ENCODE results near the gene NR1H4.

DNA sequence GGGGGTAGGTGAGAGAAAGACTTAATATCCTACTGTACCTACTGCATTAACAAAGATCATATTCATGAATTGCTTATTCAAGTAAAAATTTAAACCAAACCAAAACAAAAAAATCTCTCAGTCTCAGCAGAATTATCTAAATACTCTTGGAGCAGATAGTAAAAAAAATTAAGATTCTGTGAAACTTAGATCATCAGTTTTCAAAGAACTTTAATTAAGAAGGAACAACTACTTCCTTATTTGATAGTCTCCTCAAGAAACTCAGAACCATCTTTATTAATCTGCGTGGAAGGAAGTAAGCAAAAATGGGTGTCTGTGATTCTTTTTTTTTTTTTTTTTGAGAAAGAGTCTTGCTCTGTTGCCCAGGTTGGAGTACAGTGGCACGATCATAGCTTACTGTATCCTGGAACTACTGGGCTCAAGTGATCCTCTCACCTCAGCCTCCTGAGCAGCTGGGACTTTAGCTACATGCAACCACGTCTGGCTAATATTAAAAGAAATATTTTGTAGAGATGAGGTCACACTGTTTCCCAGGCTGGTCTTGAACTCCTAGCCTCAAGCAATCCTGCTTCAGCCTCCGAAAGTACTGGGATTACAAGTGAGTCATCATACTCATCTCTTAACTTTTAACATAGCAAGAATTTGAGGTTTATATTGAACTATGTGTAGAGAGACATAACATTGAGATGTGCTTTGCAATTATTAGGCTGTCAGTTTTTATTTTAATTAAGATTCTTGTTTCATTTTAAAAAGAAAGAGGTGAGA, 137.2 kb downstream of the NR1H4 start:
- TF ChIP-seq, protein P1, sequence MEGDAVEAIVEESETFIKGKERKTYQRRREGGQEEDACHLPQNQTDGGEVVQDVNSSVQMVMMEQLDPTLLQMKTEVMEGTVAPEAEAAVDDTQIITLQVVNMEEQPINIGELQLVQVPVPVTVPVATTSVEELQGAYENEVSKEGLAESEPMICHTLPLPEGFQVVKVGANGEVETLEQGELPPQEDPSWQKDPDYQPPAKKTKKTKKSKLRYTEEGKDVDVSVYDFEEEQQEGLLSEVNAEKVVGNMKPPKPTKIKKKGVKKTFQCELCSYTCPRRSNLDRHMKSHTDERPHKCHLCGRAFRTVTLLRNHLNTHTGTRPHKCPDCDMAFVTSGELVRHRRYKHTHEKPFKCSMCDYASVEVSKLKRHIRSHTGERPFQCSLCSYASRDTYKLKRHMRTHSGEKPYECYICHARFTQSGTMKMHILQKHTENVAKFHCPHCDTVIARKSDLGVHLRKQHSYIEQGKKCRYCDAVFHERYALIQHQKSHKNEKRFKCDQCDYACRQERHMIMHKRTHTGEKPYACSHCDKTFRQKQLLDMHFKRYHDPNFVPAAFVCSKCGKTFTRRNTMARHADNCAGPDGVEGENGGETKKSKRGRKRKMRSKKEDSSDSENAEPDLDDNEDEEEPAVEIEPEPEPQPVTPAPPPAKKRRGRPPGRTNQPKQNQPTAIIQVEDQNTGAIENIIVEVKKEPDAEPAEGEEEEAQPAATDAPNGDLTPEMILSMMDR (IDR thresholded peaks at IDR 0.05), result no peak
- no peak for TF ChIP-seq EP300 (IDR thresholded peaks at IDR 0.05)
